Embryonic facial prominence (tissue), 1 donor: ENCODE measurements around the gene ATP5PO.

ENCODE experiments used
- DNase-seq: peaks from one replicate; pipeline ENCODE4 v3.0.0-alpha.2; 2016; ENCODE audit errors: extremely low spot score

Gene ATP5PO

DNA sequence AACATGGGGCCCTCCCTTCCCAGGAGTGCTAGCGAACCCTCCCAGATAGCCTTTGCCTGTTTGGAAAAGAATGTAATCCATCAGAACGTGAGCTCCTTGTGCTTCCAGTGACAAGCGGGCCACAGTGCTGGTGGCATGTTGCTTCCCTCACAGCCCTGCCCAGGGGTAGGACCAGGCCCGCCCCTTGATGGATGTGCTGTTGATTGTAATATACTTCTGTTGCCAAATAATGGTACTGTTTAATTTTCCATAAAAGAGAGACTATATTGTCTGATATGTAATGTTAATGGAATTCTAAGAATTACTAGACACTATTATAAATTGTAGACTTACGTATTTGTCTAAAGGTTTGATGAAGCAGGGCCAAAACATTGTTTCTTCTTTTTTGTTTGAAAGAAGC is 16.4 kb downstream of the ATP5PO start:
- DNase-seq: no peak

DNA sequence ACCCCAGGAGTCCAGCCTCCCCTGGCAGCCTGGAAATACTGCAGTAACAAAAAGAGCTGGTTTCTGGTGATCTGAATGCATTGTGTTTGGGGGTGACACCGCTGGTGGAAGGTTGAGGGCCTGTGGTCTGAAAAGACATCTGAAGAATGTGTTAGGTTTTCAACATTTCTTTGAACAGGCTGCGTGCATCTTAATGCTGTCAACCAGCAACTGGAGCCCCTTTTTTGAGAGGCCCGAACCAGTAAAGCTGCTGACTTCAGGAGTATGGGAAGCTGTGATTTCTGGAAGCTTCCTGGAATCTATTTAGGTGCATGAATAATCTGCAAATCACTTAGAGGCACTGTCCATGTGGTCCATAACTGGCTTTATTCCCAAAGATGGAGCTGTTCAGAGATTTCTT is 17.0 kb downstream of the ATP5PO start:
- DNase-seq: no peak

DNA sequence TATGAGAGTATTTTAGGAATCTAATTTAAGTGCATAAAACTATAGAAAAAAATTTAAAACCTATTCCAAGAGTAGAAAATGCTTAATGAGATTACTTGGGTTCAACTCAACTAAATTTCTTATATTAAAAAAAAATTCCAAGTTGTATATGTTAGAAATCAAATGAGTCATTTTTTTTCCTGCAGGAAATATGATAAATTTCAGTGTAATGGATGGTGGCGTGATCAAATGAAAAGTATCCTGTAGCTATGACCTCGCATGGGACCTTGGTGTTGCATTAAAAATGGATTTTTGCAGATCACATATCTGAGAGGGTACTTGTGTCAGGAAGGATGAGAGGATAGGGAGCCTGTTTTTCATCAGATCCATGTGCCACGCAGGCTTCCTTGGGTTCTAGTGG is 17.9 kb downstream of the ATP5PO start:
- DNase-seq: no peak

DNA sequence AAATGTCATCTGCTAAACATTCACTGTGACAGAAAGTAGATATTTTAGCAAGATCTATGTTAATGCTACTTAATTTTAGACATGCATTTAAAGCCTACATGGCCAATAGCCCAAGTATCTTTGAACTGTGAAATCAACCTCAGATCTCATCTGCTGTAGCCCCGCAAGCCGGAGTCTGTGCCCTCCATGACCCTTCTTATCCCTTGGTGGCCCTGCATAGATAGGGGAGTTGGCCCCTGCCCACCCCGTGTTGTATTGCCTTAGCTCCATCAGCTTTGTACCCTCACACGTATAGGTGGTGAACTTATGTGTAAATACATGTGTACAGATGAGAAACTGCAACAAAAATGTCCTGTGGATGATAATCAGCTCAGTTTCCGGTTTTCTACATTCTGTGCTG is 18.5 kb downstream of the ATP5PO start:
- no peak for DNase-seq

DNA sequence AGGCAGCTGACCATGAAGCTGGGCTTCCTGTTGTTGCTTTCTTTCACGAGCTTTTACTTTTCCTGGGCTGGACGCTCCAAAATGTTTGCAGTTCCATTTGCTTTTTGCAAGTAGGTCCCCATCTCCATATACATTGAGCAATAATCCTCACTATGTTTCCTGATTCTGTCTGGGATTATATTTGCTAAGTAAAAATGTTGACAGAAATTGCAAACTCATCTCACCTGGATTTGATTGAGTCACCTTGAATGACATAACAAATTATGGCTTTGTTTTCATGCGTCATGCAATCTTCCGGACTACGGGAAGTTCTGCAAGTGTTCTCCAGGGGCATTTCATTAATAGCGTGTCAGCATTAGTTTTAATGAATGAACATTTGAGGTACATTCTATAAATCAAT is 18.9 kb downstream of the ATP5PO start:
- DNase-seq: no peak

DNA sequence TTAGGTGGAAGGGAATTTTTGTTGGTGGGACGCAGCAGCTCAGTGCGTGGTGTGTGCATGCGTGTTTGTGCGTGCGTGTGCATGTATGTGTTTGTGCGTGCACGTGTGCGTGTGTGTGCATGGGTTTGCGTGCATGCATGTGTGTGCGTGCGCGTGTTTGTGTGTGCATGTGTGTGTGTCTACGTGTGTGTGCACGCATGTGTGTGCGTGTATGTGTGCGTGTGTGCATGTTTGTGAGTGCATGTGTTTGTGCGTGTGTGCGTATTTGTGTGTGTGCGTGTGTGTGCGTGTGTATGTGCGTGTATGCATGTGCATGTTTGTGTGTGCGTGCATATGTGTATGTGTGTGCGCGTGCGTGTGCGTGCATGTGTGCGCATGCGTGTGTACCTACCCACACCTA is 20.2 kb downstream of the ATP5PO start:
- no peak for DNase-seq

DNA sequence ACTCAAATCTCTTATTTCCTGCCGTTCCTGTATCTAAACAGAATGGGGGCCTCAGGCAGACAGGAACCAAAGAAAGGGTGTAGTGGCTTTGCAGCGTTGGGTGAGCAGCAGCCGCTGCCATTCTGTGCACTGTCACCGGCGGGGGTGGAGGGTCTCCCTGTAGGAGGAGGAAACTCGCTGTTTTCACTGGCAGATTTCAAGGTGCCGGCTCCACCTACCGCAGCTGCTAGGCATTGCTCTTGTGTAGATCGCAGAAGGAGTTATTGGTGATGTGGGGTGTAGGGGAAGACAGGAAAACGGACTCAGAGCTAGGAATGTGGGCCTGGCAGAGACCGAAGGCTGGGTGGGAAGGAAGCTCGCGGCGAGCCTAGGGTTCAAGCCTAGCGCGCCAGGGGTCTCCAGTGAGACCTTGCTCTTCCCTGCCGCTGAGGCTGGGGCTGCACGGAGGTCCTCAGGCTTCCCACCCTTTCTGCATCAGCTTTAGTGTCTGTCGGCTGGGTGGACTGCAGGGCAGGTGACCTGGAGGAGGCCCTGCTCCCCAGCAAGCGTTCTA is 20.8 kb downstream of the ATP5PO start:
- peak; percentile 80 for DNase-seq

DNA sequence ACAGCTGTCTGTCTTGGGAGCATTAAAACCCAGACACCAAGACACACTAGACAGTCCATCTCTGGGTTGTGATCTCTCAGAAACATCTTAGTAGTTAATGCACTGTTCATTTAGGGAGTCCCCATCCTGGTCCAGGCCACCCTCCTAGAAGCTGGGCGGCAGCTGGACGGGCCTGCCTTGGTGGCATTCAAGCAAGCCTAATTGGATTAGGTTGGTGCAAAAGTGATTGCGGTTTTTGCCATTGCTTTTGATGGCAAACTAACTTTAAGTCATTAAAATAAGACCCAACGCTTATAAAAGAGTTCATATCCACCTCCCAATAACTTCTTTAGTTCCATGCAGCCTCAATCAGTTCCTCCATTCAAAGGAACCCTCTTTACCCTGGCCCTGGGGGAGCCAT is 21.7 kb downstream of the ATP5PO start:
- no peak for DNase-seq

DNA sequence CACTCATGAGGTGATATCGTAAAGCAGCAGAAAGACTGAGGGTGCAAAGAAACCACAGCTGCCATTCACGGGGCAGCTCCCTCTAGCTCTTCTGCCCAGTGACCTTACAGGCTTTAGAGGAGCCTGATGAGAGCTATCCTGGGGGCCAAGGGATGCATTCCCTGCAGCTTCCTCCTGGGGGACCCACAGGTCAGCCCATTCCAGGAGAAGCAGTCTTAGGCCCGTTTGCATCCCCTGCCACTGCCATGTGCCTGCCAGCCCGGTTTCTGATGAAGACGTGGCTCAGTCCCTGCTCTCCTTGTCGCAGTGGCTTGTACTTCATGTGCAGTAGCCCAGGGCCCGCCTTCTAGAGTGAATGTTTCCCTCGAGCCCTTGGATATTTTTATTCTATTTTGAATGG is 22.8 kb downstream of the ATP5PO start:
- DNase-seq: no peak

DNA sequence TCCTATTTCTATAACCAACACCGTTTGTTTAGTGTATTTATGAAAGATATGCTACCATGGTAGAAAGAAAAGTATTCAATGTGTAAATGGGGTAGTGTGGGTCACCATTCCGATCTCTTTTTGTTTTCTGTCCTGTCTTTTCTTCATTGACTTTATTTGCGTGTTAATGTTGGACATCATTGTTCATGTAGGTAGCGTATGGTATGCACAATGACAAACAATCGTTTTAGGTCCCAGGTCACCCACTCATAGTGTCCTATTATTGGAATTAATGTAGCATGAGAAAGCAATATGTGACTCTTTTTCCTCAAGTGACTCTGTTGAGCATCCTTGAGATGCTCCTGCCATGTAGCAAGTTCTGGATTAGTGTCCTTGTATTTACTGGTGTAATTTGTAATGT is 25.4 kb downstream of the ATP5PO start:
- no peak for DNase-seq

DNA sequence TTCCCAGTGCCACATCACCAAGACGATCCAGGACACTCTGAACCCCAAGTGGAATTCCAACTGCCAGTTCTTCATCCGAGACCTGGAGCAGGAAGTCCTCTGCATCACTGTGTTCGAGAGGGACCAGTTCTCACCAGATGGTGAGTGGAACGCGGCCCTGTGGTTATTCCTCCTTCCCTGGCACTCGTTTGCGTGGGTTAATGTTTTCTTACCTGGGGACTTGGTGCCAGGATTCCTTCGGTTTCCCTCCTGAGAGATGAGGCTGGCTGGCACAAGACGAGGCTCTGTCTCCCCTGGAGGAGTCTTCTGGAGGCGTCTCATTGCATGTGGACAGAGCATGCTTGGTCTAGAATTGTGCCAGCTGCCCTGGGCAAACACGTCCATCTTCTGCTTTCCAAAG is 29.3 kb downstream of the ATP5PO start:
- no peak for DNase-seq

DNA sequence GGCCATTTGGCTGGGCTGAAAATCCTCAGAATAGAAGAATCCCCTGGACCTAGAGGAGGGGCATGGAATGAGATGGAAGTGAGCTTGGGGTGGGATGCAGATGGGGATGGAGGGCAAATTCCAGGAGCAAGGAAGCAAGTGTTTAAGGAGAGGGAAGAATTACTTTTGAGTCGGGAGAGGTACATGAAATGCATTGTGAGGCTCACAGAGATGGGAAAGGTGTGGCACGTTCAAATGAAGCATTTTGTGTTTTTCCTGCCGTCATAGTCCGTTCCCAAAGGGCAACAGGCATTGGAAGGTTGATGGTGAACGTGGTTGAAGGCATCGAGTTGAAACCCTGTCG is 30.5 kb downstream of the ATP5PO start:
- DNase-seq: no peak

DNA sequence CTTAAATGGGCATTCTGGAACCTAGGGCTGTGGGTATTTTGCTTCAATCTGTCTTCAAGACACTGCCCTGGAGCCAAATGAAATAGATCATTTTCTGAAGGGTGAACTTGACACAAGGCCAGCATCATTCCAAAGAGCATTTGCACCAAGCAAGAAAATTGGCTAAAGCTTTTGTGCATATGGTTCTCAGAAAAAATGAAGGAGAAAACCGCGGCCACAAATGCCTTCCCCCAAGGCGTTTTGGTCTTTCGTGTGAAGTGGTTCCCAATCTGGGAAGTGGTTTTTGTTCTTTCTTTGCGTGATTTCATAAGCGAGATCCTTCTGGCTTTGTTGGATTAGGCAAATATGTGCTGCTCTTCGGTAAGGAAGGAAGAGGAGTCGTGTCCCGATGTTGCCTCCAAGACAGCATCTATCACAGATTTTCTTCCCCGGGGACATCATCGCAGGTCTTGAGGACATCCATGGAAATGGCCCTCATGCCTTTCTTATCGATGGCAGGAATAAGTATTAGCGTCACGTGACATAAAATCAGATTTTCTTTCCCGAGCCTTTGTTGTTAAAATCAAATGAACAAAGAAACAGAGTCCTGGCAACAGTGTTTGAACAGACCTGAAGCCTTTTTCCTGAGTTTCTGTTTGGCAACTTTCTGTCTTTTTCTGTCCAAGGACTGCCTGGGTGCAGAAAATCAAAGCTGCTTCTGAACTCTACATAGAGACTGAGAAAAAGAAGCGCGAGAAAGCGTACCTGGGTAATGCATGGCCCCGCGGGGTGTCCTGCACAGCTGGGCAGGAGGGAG is 31.0 kb downstream of the ATP5PO start:
- DNase-seq: no peak

DNA sequence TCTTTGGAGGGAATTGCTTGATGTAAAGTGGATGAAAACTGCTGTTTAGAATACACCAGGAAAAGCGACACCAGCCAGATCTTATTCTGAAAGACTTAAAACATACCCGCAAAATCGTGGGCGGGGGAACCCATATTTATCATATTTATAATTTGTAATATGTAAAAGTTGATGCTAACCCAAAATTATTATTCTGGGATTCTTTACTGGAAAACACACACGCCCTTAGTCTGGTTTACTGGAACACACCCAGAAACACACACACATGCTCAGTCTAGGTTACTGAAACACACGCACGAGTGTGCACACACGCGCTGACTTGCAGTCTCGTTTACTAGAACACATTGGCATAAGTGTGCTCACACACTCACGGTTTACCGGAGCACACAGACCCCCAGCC is 32.5 kb downstream of the ATP5PO start:
- DNase-seq: no peak

DNA sequence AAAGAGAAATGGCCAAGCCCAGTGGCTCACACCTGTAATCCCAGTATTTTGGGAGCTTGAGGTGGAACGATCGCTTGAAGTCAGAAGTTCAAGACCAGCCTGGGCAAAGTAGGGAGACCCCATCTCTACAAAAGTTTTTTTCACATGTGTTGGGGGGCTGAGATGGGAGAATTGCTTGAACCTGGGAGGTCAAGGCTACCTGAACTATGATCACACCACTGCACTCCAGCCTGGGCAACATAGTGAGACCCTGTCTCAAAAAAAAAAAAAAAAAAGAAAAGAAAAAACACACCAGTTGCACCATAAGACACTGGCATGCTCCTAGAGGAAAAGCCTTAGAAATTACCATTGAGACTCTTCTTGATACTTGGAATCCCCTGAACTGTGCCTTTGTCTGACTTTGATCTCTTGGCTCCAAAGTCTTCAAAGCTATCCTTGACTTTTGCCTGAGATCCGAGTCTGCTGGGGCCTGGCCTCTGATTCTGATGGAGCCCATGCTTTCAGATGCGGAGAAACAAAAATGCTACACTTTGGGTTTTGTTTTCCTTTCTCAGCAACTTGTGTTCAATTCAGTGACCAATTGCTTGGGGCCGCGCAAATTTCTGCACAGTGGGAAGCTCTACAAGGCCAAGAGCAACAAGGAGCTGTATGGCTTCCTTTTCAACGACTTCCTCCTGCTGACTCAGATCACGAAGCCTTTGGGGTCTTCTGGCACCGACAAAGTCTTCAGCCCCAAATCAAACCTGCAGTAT is 33.7 kb downstream of the ATP5PO start:
- DNase-seq: no peak

DNA sequence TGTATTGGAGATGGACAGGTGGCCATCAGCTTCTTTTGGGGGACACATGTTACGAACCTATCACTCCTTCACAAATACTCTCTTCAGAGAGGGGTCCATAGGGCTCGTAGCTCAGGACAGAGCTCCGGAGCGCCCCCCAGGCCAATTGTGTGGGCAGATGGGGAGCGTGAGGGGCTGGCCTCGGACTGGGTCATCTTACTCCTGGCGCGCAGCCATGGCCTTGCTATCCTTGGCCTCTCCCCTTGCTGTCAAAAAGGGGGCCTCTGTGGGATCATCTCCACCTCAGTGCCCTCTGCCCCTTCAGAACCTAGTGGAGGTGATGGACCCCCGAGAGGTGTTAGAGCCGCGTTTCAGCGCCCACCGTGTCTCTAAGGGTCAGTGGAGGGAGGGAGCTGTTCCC is 35.0 kb downstream of the ATP5PO start:
- no peak for DNase-seq

DNA sequence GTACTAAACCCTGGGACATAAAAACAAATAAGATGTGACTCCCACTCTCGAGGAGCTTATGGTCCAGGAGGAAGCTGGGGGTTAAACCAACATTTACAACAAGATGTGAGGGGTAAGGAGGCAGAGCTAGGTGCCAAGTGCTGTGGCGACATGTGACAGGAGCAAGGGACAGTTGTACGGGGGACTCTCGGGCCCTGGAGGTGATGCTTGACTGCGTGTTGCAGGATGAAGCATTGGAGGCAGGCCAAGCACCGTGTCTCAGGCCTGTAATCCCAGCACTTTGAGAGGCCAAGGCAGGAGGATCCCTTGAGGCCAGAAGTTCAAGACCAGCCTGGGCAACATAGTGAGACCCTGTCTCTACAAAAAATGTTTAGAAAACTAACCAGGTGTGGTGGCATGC is 36.8 kb downstream of the ATP5PO start:
- no peak for DNase-seq

DNA sequence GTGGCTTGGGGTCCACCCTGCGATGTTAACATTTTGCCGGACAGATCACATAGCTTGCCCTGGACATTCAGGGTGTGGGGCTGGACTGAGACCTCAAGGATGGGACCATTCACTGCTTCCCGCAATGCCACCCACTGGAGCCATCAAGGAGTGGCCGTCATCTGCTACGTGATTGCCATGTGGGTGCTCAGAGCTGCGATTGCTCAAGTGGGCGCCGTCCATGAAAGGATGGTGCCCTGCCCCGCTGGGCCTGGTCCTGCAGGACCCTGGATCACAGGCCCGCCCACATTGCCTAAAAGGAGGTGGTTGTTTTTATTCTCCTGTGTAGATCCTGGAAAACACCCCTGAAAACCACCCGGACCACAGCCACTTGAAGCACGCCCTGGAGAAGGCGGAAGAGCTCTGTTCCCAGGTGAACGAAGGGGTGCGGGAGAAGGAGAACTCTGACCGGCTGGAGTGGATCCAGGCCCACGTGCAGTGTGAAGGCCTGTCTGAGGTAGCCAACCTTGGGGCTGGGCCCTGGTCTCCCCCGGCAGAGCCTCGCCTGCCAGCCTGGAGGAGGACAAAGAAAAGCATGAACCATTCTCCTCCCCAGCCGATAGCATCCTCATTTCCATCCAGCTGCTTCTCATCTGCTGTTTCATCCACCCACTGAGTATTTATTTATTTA is 40.4 kb downstream of the ATP5PO start:
- DNase-seq: no peak

DNA sequence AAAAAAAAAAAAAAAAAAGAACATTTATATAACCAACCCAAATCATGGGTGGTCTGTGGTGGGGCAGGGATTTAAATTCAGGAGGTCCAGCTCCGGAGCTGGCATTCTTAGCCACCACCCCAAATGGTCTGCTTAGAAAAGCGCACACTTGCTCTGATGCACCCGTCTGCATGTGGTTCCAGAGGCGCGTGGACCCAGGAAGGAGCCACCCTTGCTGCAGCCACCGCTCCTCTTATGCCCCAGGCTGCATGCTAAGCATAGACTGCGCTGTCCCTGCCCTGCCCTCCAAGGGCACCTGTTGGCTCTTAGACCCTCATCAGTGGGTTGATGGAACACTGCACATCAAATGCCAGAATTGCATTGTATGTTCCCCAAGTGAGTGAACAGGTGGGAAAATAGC is 41.4 kb downstream of the ATP5PO start:
- DNase-seq: no peak

DNA sequence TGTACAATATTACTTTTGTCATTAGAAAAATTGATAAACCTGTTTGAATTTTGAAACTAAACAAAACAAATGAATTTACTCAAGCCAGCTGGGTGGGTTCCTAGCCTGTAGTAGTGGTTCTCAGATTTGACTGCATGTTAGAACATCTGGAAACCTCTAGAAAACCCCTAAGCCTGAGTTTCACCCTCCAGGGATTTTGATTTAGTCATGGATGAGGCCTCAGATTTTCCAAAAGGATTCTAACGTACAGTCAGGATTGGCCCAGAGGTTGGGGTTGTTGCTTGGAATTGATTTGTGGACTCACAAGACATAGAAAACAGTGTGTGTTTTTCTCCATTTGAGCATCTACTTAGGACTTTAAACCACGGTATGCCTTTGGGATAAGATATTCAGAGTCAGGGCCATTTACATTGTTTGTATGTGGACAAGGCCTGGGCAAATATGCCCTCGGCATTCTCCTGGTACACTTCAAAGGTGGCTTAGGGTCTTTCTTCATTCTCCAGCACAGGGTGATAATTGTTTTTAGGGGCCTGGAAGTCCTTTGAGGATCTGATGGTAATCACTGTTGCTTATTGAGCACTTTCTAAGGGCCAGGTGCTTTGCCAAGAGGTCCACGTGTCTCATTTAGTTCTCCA is 42.6 kb downstream of the ATP5PO start:
- no peak for DNase-seq

DNA sequence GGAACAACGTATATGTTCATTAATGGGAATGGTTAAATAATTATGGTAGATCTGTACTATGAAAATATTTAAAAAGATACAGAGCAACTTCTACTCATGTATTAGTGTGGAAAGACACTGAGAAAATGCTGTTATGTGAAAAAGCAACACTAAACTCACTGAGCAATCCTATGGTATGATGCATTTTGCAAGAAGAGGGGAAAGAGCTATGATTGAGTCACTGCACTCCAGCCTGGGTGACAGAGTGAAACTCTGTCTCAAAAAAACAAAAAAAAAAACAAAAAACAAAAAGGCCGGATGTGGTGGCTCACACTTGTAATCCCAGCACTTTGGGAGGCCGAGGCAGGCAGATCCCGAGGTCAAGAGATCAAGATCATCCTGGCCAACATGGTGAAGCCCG is 44.4 kb downstream of the ATP5PO start:
- DNase-seq: no peak

DNA sequence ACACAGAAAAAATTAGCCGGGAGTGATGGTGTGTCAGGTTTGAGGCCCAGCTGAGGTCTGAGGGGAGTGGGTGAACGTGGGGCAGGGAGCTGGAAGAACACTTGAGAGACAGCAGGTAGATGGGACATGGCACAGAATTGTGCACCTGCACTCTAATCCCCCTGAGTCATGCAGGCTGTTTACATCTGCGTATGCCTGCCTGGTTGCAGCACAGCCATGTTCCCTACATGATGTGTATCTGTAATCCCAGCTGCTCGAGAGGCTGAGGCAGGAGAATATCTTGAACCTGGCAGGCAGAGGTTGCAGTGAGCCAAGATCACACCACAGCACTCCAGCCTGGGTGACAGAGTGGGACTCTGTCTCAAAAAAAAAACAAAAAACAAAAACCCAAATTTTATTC is 44.8 kb downstream of the ATP5PO start:
- no peak for DNase-seq
